Stimulated activated CD8-positive, alpha-beta memory T cell treated with anti-CD3 and anti-CD28 coated beads, Interleukin-7, amount 100 ng/mL, for 48 hours (primary cell): ENCODE data around the gene SLC12A3.

Experiments
- DNase-seq, 2 donors: peaks; one replicate each; pipeline ENCODE4 v3.0.0-alpha.2; 2020; ENCODE audit warnings: low read depth in 1 of 2; ENCODE audit errors: extremely low read depth in 1 of 2

Gene SLC12A3

DNA sequence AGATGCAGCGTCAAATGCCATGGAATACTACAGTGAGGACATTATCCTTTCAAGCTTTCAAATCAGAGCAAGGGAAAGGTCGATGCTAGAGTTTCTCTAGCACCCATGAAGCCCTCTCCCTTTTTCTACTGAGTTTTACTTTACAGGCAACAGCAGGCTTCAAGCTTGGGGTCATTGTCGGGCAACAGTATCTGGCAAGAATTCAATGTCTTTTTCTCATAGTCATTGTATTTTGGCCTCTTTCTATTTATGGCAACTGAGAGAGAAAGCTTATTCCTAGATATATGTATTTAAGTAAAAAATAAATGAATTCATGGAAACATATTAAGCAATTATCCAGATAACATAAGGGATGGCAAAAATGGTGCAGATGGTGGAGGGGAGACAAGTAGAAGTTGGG is 96.4 kb downstream of the SLC12A3 start:
- no peak for DNase-seq

DNA sequence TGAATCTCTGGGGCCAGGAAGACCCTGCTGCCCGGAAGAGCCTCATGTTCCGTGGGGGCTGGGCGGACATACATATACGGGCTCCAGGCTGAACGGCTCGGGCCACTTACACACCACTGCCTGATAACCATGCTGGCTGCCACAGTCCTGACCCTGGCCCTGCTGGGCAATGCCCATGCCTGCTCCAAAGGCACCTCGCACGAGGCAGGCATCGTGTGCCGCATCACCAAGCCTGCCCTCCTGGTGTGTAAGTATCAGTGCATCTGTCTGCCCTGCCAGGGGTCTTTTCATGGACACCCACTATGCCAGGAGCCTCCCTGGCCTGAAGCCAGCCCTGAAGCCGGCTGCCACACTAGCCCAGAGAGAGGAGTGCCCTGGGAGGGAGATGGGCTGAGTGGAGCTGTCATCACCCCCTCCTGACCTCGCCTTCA is 96.9 kb downstream of the SLC12A3 start, which contains the start of gene CETP:
TSS of gene CETP (plus strand) at position 100 of the 431 bp plus-strand sequence. CDS start at position 130, 30 bp downstream.
- DNase-seq: no peak

DNA sequence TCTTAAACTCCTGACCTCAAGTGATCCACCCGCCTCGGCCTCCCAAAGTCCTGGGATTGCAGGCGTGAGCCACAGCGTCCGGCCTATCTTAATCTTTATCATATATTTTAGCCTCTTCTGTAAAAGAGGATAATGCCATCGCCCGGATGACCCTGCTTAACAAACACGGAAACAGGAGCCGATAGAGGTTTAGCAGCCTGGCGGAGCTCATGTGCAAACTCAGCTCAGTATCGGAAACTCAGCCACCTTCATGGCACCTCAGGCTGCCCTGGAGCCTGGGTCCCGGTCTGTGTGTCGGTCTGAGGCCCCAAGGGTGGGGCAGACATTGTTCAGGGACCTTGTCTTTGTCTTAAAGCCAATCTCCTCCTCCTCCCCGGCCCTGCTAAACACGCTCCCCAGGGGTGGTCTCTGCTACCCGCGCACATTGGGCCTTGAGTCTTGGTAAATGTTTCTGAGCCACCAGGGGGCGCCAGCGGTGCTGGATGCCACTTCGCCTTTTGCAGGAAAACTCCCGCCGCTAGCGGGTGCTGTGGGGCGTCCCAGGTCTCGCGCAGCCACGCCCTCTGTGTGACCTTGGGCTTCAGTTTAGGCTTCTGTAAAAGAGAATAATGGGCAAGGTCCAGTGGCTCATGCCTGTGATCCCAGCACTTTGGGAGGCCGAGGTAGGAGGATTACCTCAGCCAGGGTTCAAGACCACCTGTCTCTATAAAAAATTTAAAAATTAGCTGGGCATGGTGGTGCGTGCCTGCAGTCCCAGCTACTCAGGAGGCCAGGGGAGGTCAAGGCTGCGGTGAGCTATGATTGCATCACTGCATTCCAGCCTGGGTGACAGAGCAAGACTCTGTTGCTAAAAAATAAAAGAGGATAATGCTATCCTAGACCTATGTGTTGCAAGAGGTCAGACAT is 99.5 kb downstream of the SLC12A3 start:
- peak; percentile 80 to 89 for DNase-seq
